GM23338 (cell line): ENCODE data around the gene DHRS3. TPM values are rescaled to one million over a fixed set of nuclear protein-coding genes. Genes with fewer than 3 reads are reported as not detected.

Experiments
- ATAC-seq: fragments of 200-7000 bp; cut with Tn5 transposase; 3 replicates; pipeline ENCODE4 v1.9.1; 2020
- DNase-seq: peaks from one replicate; pipeline ENCODE4 v3.0.0-alpha.2; 2015; ENCODE audit warnings: low spot score
- H2AFZ ChIP-seq: fragments of 200-600 bp; sonication (generic); 2 replicates; pipeline ENCODE4 v1.8.0; 2016; ENCODE audit warnings: antibody characterized with exemption, mild to moderate bottlenecking, moderate library complexity
- H3F3A ChIP-seq: fragments of 200-600 bp; sonication (generic); replicated peaks from 2 replicates; pipeline ENCODE4 v1.8.0; 2017; ENCODE audit warnings: antibody characterized with exemption, mixed run types, low read depth
- H3K27ac ChIP-seq: fragments of 200-600 bp; sonication (generic); 2 replicates; pipeline ENCODE4 v1.6.1; 2016; ENCODE audit warnings: low read depth
- H3K27me3 ChIP-seq: fragments of 200-600 bp; sonication (generic); 2 replicates; pipeline ENCODE4 v1.8.0; 2016; ENCODE audit warnings: mild to moderate bottlenecking, mixed run types, moderate library complexity; ENCODE audit not compliant: insufficient read depth
- H3K36me3 ChIP-seq: fragments of 200-600 bp; sonication (generic); 2 replicates; pipeline ENCODE4 v1.8.0; 2016; ENCODE audit warnings: mild to moderate bottlenecking; ENCODE audit not compliant: insufficient read depth
- H3K4me1 ChIP-seq: fragments of 200-600 bp; sonication (generic); 2 replicates; pipeline ENCODE4 v1.8.0; 2016; ENCODE audit warnings: mild to moderate bottlenecking, moderate library complexity; ENCODE audit not compliant: insufficient read depth
- H3K4me2 ChIP-seq: fragments of 200-600 bp; sonication (generic); 2 replicates; pipeline ENCODE4 v1.7.1; 2017; ENCODE audit warnings: mixed run types
- H3K4me3 ChIP-seq: fragments of 200-600 bp; sonication (generic); 2 replicates; pipeline ENCODE4 v1.6.1; 2016; ENCODE audit warnings: mixed run types
- H3K79me2 ChIP-seq: fragments of 200-600 bp; sonication (generic); replicated peaks from 2 replicates; pipeline ENCODE4 v1.8.0; 2017; ENCODE audit warnings: mild to moderate bottlenecking; ENCODE audit not compliant: insufficient read depth
- H3K9me2 ChIP-seq: fragments of 200-600 bp; sonication (generic); 2 replicates; pipeline ENCODE4 v1.8.0; 2017; ENCODE audit not compliant: insufficient read depth
- H4K20me1 ChIP-seq: fragments of 200-600 bp; sonication (generic); replicated peaks from 2 replicates; pipeline ENCODE4 v1.8.0; 2017; ENCODE audit warnings: mild to moderate bottlenecking; ENCODE audit not compliant: insufficient read depth
- H3K27ac Mint-ChIP-seq: 2 replicates; pipeline ENCODE4 v1.8.0; 2020; ENCODE audit warnings: inconsistent platforms, mild to moderate bottlenecking, moderate library complexity, mixed read lengths
- H3K27me3 Mint-ChIP-seq: 3 replicates; pipeline ENCODE4 v1.8.0; 2022; ENCODE audit warnings: low read depth, mild to moderate bottlenecking, moderate library complexity, mixed read lengths, inconsistent platforms; ENCODE audit not compliant: insufficient read depth, poor library complexity
- H3K36me3 Mint-ChIP-seq: 3 replicates; pipeline ENCODE4 v1.8.0; 2021; ENCODE audit warnings: low read depth, mild to moderate bottlenecking, inconsistent platforms, moderate library complexity, mixed read lengths
- H3K4me1 Mint-ChIP-seq: 3 replicates; pipeline ENCODE4 v1.8.0; 2020; ENCODE audit warnings: mild to moderate bottlenecking, inconsistent platforms, mixed read lengths
- H3K4me3 Mint-ChIP-seq: 3 replicates; pipeline ENCODE4 v1.8.0; 2021; ENCODE audit warnings: moderate library complexity, mild to moderate bottlenecking, inconsistent platforms, mixed read lengths
- H3K9me3 Mint-ChIP-seq: 3 replicates; pipeline ENCODE4 v1.8.0; 2020; ENCODE audit warnings: moderate library complexity, mild to moderate bottlenecking, inconsistent platforms, mixed read lengths
- CREB1 ChIP-seq: fragments of 250-450 bp; sonication (Bioruptor Pico); IDR thresholded peaks from 2 replicates; pipeline ENCODE4 v1.5.0; 2020; ENCODE audit warnings: low read depth, mild to moderate bottlenecking, moderate library complexity
- EZH2 ChIP-seq: fragments of 200-600 bp; sonication (generic); IDR thresholded peaks from one replicate; pipeline ENCODE4 v1.8.0; 2017; ENCODE audit warnings: antibody characterized with exemption, mild to moderate bottlenecking, low read depth; ENCODE audit not compliant: unreplicated experiment
- EZH2phosphoT487 ChIP-seq: fragments of 200-600 bp; sonication (generic); IDR thresholded peaks from one replicate; pipeline ENCODE4 v1.8.1; 2018; ENCODE audit warnings: antibody characterized with exemption; ENCODE audit not compliant: unreplicated experiment
- JUNB ChIP-seq: IDR thresholded peaks from one replicate; pipeline ENCODE4 v1.6.1; 2016; ENCODE audit warnings: antibody characterized with exemption; ENCODE audit not compliant: unreplicated experiment
- NANOG ChIP-seq: IDR thresholded peaks from 2 replicates; pipeline ENCODE4 v1.6.1; 2016; ENCODE audit warnings: antibody characterized with exemption, borderline replicate concordance
- POLR2AphosphoS5 ChIP-seq: IDR thresholded peaks from 2 replicates; pipeline ENCODE4 v1.6.1; 2016; ENCODE audit warnings: antibody characterized with exemption, low read depth
- STAT1 ChIP-seq: IDR thresholded peaks from one replicate; pipeline ENCODE4 v1.6.1; 2016; ENCODE audit warnings: antibody characterized with exemption; ENCODE audit not compliant: unreplicated experiment
- ZNF114 ChIP-seq: fragments of 250-450 bp; sonication (Bioruptor Pico); IDR thresholded peaks from 2 replicates; pipeline ENCODE4 v1.5.0; 2020; ENCODE audit warnings: mild to moderate bottlenecking, moderate library complexity
- ZNF331 ChIP-seq: fragments of 250-450 bp; sonication (Bioruptor Pico); IDR thresholded peaks from 2 replicates; pipeline ENCODE4 v1.5.0; 2020; ENCODE audit warnings: low read depth, mild to moderate bottlenecking, moderate library complexity
- polyA plus RNA-seq: library from polyadenylated mRNA; unstranded; fragments of >200 nt; fragmentation: Nextera tagmentation; extraction: Ambion mirVana; gene quantifications from 2 replicates; pipeline ENCODE4 v1.2.1, GENCODE V29; 2016
- total RNA-seq: library from RNA; depleted of rRNA; stranded (reverse); fragments of >200 nt; shearing (Covaris generic); gene quantifications from 2 replicates; pipeline ENCODE4 v1.2.3, GENCODE V29; 2014
- TF ChIP-seq, protein P1 (sequence below): fragments of 250-450 bp; sonication (Bioruptor Pico); IDR thresholded peaks from 2 replicates; pipeline ENCODE4 v1.5.0; 2020; ENCODE audit warnings: mild to moderate bottlenecking, moderate library complexity
- TF ChIP-seq, protein P2 (sequence below): IDR thresholded peaks from one replicate; pipeline ENCODE4 v1.6.1; 2018; ENCODE audit warnings: antibody characterized with exemption; ENCODE audit not compliant: unreplicated experiment
- TF ChIP-seq, protein P3 (sequence below): IDR thresholded peaks from 2 replicates; pipeline ENCODE4 v1.6.1; 2016; ENCODE audit warnings: antibody characterized with exemption
- TF ChIP-seq, protein P4 (sequence below), 2 experiments: fragments of 200-600 bp in 1 of 2; sonication (generic) in 1 of 2; conservative IDR thresholded peaks; 2 replicates each; pipeline versions ENCODE4 v1.5.1 to v1.6.1; 2016 to 2017; ENCODE audit warnings: antibody characterized with exemption in 2 of 2, low read depth in 2 of 2, mild to moderate bottlenecking in 2 of 2, moderate library complexity in 1 of 2

Gene DHRS3
- total and polyA plus RNA-seq, 2 experiments from 2014 or later: 21.0 to 26.0 TPM

DNA sequence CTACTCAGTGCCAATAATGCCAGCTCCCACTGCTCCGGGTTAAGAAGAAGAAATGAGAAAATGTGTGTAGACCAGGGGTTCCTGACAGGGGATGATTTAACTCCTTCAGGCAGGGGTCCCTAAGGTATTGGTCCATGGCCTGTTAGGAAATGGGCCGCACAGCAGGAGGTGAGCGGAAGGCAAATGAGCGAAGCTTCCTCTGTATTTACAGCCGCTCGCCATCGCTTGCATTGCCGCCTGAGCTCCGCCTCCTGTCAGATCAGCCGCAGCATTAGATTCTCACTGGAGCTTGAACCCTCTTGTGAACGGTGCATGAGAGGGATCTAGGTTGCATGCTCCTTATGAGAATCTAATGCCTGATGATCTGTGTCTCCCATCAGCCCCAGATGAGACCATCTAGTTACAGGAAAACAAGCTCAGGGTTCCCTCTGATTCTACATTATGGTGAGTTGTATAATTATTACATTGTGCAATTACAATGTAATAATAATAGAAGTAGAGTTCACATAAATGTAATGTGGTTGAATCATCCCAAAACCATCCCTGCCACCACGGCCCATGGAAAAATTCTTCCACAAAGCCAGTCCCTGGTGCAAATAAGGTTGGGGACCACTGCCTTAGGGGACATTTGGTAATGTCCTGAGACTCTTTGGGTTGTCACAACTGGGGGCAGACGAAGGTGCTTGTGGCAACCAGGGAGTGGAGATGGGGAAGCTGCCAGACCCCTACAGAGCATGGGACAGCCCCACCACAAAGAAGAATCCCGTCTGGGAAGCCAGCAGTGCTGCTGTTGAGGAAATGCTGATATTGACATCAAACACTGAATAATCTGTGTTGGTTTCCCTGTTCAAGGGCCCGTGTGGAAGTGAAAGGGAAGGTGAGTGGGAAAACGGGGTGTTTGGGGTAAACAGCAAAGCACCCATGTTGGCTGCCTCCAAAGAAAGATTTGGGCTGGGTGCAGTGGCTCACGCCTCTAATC is 60.8 kb downstream of the DHRS3 start:
- H3K9me2 ChIP-seq: no peaks in the 10 kb centered on the region
- no peaks in the 10 kb centered on the region for H3K27me3 ChIP-seq
- no peaks in the 10 kb centered on the region for H4K20me1 ChIP-seq
- peaks cover 4% of the 10 kb centered on the region; the same call in 1 of the 2 replicates for H3K4me1 ChIP-seq
- Mint-ChIP-seq H3K27ac (no peak overlapping the region), H3K4me3 (no peak overlapping the region), H3K36me3 (peaks cover 13% of the 10 kb centered on the region), H3K9me3 (peaks cover 16% of the 10 kb centered on the region), H3K27me3 (peaks cover 3% of the 10 kb centered on the region), H3K4me1 (peaks cover 14% of the 10 kb centered on the region)
- H3K27ac ChIP-seq: no peak overlapping the region; the same call in 1 of the 2 replicates
- TF ChIP-seq, protein P1, sequence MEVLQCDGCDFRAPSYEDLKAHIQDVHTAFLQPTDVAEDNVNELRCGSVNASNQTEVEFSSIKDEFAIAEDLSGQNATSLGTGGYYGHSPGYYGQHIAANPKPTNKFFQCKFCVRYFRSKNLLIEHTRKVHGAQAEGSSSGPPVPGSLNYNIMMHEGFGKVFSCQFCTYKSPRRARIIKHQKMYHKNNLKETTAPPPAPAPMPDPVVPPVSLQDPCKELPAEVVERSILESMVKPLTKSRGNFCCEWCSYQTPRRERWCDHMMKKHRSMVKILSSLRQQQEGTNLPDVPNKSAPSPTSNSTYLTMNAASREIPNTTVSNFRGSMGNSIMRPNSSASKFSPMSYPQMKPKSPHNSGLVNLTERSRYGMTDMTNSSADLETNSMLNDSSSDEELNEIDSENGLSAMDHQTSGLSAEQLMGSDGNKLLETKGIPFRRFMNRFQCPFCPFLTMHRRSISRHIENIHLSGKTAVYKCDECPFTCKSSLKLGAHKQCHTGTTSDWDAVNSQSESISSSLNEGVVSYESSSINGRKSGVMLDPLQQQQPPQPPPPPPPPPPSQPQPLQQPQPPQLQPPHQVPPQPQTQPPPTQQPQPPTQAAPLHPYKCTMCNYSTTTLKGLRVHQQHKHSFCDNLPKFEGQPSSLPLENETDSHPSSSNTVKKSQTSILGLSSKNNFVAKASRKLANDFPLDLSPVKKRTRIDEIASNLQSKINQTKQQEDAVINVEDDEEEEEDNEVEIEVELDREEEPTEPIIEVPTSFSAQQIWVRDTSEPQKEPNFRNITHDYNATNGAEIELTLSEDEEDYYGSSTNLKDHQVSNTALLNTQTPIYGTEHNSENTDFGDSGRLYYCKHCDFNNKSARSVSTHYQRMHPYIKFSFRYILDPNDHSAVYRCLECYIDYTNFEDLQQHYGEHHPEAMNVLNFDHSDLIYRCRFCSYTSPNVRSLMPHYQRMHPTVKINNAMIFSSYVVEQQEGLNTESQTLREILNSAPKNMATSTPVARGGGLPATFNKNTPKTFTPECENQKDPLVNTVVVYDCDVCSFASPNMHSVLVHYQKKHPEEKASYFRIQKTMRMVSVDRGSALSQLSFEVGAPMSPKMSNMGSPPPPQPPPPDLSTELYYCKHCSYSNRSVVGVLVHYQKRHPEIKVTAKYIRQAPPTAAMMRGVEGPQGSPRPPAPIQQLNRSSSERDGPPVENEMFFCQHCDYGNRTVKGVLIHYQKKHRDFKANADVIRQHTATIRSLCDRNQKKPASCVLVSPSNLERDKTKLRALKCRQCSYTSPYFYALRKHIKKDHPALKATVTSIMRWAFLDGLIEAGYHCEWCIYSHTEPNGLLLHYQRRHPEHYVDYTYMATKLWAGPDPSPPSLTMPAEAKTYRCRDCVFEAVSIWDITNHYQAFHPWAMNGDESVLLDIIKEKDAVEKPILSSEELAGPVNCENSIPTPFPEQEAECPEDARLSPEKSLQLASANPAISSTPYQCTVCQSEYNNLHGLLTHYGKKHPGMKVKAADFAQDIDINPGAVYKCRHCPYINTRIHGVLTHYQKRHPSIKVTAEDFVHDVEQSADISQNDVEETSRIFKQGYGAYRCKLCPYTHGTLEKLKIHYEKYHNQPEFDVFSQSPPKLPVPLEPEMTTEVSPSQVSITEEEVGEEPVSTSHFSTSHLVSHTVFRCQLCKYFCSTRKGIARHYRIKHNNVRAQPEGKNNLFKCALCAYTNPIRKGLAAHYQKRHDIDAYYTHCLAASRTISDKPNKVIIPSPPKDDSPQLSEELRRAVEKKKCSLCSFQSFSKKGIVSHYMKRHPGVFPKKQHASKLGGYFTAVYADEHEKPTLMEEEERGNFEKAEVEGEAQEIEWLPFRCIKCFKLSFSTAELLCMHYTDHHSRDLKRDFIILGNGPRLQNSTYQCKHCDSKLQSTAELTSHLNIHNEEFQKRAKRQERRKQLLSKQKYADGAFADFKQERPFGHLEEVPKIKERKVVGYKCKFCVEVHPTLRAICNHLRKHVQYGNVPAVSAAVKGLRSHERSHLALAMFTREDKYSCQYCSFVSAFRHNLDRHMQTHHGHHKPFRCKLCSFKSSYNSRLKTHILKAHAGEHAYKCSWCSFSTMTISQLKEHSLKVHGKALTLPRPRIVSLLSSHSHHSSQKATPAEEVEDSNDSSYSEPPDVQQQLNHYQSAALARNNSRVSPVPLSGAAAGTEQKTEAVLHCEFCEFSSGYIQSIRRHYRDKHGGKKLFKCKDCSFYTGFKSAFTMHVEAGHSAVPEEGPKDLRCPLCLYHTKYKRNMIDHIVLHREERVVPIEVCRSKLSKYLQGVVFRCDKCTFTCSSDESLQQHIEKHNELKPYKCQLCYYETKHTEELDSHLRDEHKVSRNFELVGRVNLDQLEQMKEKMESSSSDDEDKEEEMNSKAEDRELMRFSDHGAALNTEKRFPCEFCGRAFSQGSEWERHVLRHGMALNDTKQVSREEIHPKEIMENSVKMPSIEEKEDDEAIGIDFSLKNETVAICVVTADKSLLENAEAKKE: no peak
- TF ChIP-seq POLR2AphosphoS5 (no peak), EZH2phosphoT487 (no peak), EZH2 (no peak), ZNF114 (no peak), JUNB (no peak), CREB1 (CRISPR knock-in tag) (no peak), STAT1 (no peak), ZNF331 (no peak), NANOG (no peak)
- TF ChIP-seq, protein P2, sequence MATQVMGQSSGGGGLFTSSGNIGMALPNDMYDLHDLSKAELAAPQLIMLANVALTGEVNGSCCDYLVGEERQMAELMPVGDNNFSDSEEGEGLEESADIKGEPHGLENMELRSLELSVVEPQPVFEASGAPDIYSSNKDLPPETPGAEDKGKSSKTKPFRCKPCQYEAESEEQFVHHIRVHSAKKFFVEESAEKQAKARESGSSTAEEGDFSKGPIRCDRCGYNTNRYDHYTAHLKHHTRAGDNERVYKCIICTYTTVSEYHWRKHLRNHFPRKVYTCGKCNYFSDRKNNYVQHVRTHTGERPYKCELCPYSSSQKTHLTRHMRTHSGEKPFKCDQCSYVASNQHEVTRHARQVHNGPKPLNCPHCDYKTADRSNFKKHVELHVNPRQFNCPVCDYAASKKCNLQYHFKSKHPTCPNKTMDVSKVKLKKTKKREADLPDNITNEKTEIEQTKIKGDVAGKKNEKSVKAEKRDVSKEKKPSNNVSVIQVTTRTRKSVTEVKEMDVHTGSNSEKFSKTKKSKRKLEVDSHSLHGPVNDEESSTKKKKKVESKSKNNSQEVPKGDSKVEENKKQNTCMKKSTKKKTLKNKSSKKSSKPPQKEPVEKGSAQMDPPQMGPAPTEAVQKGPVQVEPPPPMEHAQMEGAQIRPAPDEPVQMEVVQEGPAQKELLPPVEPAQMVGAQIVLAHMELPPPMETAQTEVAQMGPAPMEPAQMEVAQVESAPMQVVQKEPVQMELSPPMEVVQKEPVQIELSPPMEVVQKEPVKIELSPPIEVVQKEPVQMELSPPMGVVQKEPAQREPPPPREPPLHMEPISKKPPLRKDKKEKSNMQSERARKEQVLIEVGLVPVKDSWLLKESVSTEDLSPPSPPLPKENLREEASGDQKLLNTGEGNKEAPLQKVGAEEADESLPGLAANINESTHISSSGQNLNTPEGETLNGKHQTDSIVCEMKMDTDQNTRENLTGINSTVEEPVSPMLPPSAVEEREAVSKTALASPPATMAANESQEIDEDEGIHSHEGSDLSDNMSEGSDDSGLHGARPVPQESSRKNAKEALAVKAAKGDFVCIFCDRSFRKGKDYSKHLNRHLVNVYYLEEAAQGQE: no peak
- TF ChIP-seq, protein P3, sequence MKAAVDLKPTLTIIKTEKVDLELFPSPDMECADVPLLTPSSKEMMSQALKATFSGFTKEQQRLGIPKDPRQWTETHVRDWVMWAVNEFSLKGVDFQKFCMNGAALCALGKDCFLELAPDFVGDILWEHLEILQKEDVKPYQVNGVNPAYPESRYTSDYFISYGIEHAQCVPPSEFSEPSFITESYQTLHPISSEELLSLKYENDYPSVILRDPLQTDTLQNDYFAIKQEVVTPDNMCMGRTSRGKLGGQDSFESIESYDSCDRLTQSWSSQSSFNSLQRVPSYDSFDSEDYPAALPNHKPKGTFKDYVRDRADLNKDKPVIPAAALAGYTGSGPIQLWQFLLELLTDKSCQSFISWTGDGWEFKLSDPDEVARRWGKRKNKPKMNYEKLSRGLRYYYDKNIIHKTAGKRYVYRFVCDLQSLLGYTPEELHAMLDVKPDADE: no peak
- TF ChIP-seq, protein P4, sequence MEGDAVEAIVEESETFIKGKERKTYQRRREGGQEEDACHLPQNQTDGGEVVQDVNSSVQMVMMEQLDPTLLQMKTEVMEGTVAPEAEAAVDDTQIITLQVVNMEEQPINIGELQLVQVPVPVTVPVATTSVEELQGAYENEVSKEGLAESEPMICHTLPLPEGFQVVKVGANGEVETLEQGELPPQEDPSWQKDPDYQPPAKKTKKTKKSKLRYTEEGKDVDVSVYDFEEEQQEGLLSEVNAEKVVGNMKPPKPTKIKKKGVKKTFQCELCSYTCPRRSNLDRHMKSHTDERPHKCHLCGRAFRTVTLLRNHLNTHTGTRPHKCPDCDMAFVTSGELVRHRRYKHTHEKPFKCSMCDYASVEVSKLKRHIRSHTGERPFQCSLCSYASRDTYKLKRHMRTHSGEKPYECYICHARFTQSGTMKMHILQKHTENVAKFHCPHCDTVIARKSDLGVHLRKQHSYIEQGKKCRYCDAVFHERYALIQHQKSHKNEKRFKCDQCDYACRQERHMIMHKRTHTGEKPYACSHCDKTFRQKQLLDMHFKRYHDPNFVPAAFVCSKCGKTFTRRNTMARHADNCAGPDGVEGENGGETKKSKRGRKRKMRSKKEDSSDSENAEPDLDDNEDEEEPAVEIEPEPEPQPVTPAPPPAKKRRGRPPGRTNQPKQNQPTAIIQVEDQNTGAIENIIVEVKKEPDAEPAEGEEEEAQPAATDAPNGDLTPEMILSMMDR (conservative IDR thresholded peaks at IDR 0.05; ENCODE audit: low read depth in 2 of 2): no peak
- ATAC-seq (no peak), DNase-seq (peak; percentile 46)
- no peaks in the 10 kb centered on the region for H3F3A ChIP-seq
- H3K79me2 ChIP-seq: no peaks in the 10 kb centered on the region
- no peak overlapping the region for H3K4me3 ChIP-seq
- 0 out of 2 replicates have a peak, but pooled peaks cover under 1% of the 10 kb centered on the region for H3K36me3 ChIP-seq
- no peak overlapping the region for H3K4me2 ChIP-seq
- H2AFZ ChIP-seq: peak overlapping the region; percentile 23; the same call in 1 of the 2 replicates
